HG02798 (cell line): ENCODE results near the gene CYB561A3.

Source experiments
- ATAC-seq: cut with Tn5 transposase; IDR thresholded peaks from one replicate; pipeline ENCODE4 v1.9.1; 2021; ENCODE audit warnings: mild to moderate bottlenecking; ENCODE audit not compliant: unreplicated experiment, poor library complexity

The CYB561A3 gene

DNA sequence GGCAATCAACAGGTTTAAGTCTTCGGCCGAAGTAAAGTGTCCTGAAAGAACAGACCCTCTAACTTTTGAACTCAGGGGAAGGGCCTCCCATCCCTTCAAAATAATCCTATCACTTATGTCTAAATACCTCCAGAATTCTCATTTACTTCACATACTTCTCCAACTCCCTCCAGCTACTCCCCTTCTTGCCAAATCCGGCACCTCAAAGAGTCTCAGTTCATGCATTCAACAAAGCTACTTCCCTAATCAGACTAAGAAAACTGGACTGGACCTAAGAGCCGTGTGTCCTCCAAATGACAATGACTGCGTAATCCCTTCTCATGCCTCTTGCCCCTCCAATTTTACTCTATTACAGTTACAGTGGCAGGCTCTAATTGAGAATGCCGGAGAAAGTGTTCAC is 30.0 kb downstream of the CYB561A3 start:
- no peak for ATAC-seq

DNA sequence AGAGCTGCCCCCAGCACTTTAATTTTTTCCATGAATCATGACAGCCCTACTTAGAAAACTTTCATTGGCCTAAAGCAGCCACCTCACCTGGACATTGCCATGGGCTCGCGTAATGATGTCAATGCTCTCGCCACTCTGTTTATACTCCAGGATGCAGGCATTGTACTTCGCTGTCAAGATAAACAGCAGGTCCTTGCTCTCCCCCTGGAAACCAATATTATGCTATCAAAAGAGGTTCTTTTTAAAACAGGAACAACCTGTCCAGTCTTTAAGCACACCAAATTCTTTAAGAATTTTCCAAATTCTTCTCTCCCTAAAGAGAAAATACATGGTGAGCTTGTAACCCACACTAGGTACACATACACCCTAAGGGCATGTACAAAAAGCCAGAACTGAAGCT is 31.8 kb downstream of the CYB561A3 start:
- no peak for ATAC-seq

DNA sequence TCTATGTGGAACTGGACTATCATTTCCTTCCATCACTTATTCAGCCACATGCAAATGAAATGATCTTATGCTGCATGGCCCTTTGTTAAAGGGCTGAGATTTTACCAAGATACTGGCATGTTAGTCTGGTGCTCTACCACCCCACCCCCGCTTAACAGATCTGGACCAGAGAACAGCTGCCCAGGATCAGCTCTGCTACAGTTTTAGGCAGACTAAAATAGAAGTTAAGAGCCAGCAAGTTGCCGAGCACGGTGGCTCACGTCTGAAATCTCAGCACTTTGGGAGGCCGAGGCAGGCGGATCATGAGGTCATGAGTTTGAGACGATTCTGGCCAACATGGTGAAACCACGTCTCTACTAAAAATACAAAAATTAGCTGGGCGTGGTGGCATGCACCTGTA is 33.3 kb downstream of the CYB561A3 start:
- no peak for ATAC-seq

DNA sequence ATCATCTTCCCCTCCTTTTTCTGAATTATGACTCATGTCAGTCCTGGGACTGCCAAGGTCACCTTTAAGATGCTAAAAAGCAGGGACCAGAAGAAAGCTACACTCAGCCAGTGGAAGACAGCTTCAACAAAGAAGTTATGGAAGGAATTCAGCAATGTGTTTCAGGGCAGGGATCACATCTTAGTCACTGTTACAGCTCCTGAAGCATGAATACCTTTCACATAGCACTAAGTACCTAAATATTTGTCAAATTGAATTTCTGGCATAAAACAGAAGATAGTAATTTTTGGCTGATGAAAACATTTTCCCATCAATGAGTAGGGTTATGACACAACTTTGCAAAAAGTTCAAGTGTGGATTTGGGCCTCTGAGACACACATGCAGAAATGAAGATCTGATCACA is 34.0 kb downstream of the CYB561A3 start:
- no peak for ATAC-seq

DNA sequence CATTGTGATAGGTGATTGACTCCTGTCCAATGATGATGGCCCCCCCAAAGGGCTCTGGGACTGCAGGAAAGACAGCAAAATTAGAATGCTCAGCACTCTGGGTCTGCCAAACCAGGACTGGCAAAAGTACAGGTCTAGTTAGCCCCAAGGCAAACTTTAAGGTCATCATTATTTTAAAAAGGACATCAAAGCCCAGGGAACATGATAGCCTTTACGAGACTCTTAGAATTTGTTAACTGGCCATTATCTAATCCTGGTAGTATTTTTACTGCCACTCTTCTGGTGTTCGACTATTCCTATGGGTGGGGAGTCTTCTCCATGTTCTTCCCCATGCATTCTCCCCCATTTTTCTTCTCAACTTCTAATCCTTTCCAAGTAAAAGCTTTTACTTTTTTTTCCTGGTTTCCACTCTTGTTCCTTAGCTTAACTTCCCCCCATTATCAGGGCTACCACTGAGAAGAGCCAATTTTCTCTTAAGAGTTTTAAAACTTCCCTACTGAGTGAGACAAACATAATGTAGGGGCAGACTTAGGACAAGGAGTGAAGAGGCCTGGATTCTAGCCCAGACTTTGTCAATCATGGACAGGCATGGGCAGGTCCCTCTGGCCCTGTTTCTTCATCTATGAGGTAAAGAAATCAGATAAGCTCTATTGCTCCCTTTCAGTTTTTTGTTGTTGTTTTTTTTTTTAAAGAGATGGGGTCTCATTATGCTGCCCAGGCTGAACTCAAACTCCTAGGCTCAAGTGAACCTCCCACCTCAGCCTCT is 35.9 kb downstream of the CYB561A3 start:
- ATAC-seq, result no peak

DNA sequence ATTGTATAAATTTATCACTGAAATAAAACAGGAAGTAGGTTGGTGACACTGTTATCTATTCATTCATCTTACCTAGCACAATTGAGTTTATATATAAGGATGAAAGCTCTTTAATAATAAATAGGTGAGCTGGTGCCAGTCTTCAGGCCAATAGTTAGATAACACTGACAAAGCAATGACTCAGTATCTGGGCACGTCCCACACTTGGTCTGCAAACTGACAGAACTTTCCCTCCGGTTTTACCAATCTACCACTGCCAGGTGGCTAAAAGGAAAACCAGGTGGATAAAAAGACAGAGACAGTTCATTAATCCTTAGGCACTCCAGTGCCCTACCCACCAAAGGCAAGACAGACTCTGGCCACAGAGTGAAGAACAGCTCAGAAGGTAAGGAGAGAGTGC is 46.4 kb downstream of the CYB561A3 start:
- no peak for ATAC-seq

DNA sequence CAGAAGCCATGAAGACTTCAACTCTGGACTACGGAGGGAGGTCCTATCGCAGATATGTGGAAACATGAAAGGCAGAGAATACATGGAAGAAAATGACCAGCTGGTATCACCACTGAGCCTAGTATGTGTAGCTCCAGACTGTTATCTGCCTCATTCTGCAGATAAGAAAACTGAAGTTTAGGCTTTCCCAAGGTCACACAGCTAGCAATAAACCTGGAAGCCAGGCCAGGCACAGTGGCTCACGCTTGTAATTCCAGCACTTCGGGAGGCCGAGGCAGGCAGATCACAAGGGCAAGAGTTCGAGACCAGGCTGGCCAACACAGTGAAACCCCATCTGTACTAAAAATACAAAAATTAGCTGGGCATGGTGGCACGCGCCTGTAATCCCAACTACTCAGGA is 50.9 kb downstream of the CYB561A3 start:
- no peak for ATAC-seq

DNA sequence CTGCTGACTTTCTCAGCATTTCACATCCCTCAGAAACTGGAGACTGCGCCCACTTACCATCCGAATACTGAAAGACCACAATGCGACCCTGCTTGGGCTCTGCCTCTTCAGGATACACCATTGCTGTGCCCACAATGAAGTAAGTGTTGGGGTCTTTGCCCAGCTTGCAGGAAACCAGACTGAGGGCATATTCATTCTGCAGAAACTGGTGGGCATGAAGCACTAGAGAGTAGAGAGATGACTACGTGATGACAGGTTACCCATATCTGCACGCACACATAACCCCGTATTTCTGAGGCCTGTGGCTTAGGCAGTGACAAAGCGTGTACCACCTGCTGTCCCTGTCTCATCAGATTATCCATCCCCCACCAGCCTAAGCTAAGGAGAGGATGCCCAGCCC is 51.9 kb downstream of the CYB561A3 start:
- no peak for ATAC-seq

DNA sequence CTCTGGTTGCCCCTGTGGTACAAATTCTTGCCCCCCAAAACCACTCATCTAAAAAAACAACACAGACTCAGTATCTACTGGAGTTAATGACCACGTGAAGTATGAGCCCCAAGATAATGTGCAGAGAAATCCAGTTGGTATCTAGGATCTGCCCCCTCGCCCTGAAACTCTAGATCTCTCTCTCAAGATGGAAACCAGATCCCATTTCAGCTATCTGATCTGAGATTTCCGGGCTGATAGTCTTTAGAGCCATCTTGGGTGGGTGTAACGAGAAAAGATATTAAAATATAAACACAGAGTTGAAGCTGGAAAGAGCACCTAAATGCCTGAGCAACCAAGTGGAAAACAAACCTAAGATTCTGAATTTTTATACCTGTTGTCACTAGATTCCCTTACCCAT is 52.5 kb downstream of the CYB561A3 start:
- ATAC-seq, result no peak

DNA sequence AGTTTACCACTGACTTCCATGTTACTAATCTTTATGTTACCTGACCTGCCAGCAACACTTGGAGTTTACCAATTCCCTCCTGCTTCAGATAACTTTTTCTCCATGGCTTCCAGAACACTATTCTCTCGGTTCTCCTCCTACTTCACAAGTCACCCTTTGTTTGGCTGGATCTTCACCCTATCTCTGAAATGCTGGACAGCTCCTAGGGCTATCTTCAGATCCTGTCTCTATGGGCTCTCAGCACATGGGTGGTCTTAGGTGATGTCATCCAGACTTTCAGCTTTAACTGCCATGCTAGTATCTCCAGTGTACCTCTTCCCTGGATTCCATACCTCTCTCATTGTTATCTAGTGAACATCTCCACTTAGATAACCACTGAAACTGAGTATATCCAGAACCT is 54.3 kb downstream of the CYB561A3 start:
- ATAC-seq, result no peak

DNA sequence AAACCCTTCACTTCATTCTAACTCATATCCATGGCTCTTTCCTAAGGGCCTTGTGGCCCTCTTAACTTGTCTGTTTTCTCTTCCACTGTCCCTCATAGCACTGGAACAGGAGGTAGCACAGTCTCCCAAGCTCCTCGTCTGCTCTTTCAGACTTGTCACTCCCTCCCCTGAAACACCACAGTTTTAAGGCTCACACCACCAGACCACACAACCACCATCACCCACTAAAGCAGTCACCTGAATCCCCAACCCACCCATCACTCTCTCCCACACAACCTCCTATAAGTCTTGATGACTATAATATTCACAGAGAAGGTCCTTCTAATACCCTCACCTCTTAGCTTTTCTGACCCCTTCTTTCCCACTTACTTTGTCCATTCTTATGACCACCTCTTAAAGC is 55.5 kb downstream of the CYB561A3 start:
- ATAC-seq, result no peak

DNA sequence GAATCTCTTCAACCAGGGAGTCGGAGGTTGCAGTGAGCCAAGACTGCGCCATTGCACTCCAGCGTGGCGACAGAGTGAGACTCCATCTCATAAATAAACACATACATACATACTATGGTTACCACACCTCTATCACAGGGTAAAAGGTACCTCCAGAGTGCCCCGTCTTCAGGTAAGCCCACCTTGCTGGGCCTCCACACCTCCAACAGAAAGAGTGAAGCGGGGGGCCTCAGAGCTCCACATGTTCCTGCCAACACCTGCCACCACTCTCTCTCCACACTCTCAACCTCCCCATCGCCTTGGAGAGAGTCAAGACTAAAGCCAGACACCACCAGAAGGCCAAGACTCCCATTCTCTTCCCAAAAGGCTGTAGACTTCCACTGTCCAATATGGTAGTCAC is 56.3 kb downstream of the CYB561A3 start:
- ATAC-seq, result no peak

DNA sequence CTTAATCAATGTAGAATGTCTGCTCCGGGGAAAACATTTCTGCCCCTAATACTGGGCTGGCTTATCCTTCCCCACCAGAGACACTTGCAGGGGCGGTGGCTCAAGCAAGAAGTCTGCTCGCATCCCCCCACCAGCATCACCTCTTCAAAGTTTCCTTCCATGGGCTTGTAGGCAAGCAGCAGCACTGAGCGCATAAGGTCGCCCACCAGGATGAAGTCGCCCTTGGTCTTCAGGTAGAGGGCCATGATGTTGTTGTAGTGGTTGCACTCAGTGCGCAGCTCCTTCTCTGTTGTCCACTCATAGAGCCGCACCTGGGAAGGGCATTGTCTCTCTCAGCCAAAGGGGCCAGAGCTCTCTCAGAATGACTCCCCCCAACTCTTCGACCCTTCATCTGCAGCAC is 58.0 kb downstream of the CYB561A3 start:
- ATAC-seq, result no peak

DNA sequence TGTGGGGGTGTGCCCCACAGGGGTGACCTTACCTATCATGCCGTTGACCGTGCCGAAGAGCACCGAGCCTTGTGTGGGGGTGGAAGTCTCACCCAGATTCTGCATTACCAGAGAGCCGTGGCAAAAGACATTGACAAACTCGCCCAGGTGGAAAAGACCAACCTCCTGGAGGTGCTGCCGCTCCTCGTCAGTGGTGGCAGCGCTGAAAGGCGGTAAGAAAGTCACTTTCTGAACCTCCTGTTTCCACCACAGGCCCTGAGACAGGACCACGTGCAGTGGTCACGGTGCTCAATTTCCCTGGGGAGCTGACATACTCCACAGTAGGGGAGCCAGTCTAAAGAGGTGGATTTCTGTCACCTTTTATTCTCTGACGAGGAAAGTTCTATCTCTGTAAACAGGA is 59.1 kb downstream of the CYB561A3 start:
- ATAC-seq, result no peak
